ENCODE measurements around the gene TLE2. TPM values are rescaled to one million over a fixed set of nuclear protein-coding genes. Genes with fewer than 3 reads are reported as not detected.
A peak's percentile ranks its signal among the peaks of the same experiment; 100 is the strongest.
"Not testable (repeated sequence)": the region's sequence is repeated elsewhere in the genome, so short reads cannot be mapped to it uniquely, and the experiment has no call there.

The TLE2 gene
- polyA plus RNA-seq, 3 donors: 27.0 to 63.6 (median 39.6) TPM

- no peak for DNase-seq (ENCODE audit: extremely low read depth in 1 of 11, low read depth in 9 of 11, low spot score in 4 of 11)
These were observed 52.5 kb downstream of the TLE2 start for GRCh38 chr19:2976609-2977000.

- no peak for DNase-seq (ENCODE audit: extremely low read depth in 1 of 11, low read depth in 9 of 11, low spot score in 4 of 11)
These were observed 54.6 kb downstream of the TLE2 start for GRCh38 chr19:2974342-2975041.

- peak in 1 of 11 donors; percentile 52 for DNase-seq (ENCODE audit: extremely low read depth in 1 of 11, low read depth in 9 of 11, low spot score in 4 of 11)
These were observed 55.9 kb downstream of the TLE2 start for GRCh38 chr19:2973229-2973628.

GRCh38 chr19:2970201-2970835 is 58.8 kb downstream of the TLE2 start:
- DNase-seq (ENCODE audit: extremely low read depth in 1 of 11, low read depth in 9 of 11, low spot score in 4 of 11): no peak

GRCh38 chr19:2969104-2969504 is 60.0 kb downstream of the TLE2 start:
- peak in 2 of 11 donors; percentile 60 to 75 for DNase-seq (ENCODE audit: extremely low read depth in 1 of 11, low read depth in 9 of 11, low spot score in 4 of 11)

GRCh38 chr19:2967972-2968371 is 61.1 kb downstream of the TLE2 start:
- no peak for DNase-seq (ENCODE audit: extremely low read depth in 1 of 11, low read depth in 9 of 11, low spot score in 4 of 11)

GRCh38 chr19:2964874-2965273 is 64.2 kb downstream of the TLE2 start:
- no peak for DNase-seq (ENCODE audit: extremely low read depth in 1 of 11, low read depth in 9 of 11, low spot score in 4 of 11)

GRCh38 chr19:2963631-2964030 is 65.4 kb downstream of the TLE2 start:
- not testable (repeated sequence) for DNase-seq (ENCODE audit: extremely low read depth in 1 of 11, low read depth in 9 of 11, low spot score in 4 of 11)

GRCh38 chr19:2963122-2963521 is 66.0 kb downstream of the TLE2 start:
- DNase-seq (ENCODE audit: extremely low read depth in 1 of 11, low read depth in 9 of 11, low spot score in 4 of 11): no peak

GRCh38 chr19:2962018-2962670 is 66.9 kb downstream of the TLE2 start:
- peak in 7 of 11 donors; percentile 71 to 87 (median 82) for DNase-seq (ENCODE audit: extremely low read depth in 1 of 11, low read depth in 9 of 11, low spot score in 4 of 11)

- DNase-seq (ENCODE audit: extremely low read depth in 1 of 11, low read depth in 9 of 11, low spot score in 4 of 11): no peak
These were observed 69.0 kb downstream of the TLE2 start for GRCh38 chr19:2960120-2960519.

GRCh38 chr19:2957160-2957559 is 71.9 kb downstream of the TLE2 start:
- no peak for DNase-seq (ENCODE audit: extremely low read depth in 1 of 11, low read depth in 9 of 11, low spot score in 4 of 11)

- no peak for DNase-seq (ENCODE audit: extremely low read depth in 1 of 11, low read depth in 9 of 11, low spot score in 4 of 11)
These were observed 76.1 kb downstream of the TLE2 start for GRCh38 chr19:2952953-2953481.

- peak; percentile 98 to 100 (median 99) for DNase-seq (ENCODE audit: extremely low read depth in 1 of 11, low read depth in 9 of 11, low spot score in 4 of 11)
These were observed 78.6 kb downstream of the TLE2 start for GRCh38 chr19:2950286-2951124.

GRCh38 chr19:2949939-2950285 is 79.2 kb downstream of the TLE2 start:
- DNase-seq (ENCODE audit: extremely low read depth in 1 of 11, low read depth in 9 of 11, low spot score in 4 of 11): peak in 1 of 11 donors; percentile 49

Data from renal cortex interstitium (tissue), 11 donors.